GM12891 (cell line): ENCODE measurements around the gene OR2G2.

Experiments
- DNase-seq: peaks from one replicate; pipeline ENCODE4 v3.0.0; 2011; ENCODE audit warnings: low spot score; ENCODE audit not compliant: insufficient read length
- FAIRE-seq: peaks from 2 replicates; lab custom pipeline; 2011; peaks lifted over from hg19 to GRCh38; lab: Jason Lieb, UNC
- PAX5 ChIP-seq: IDR thresholded peaks from 2 replicates; pipeline ENCODE4 v1.6.1; 2011; ENCODE audit warnings: low read length, moderate library complexity, mild to moderate bottlenecking; ENCODE audit not compliant: insufficient read depth, severe bottlenecking
- POLR2A ChIP-seq: IDR thresholded peaks from 2 replicates; pipeline ENCODE4 v1.6.1; 2011; ENCODE audit warnings: low read depth, low read length, control low read depth
- POLR2AphosphoS5 ChIP-seq: IDR thresholded peaks from 2 replicates; pipeline ENCODE4 v1.6.1; 2011; ENCODE audit warnings: low read depth, low read length, control low read depth
- POU2F2 ChIP-seq: IDR thresholded peaks from 2 replicates; pipeline ENCODE4 v1.6.1; 2011; ENCODE audit warnings: low read depth, mild to moderate bottlenecking, control low read depth, low read length, moderate library complexity
- SPI1 ChIP-seq: IDR thresholded peaks from 2 replicates; pipeline ENCODE4 v1.6.1; 2011; ENCODE audit warnings: low read depth, low read length, control low read depth
- TAF1 ChIP-seq: IDR thresholded peaks from 2 replicates; pipeline ENCODE4 v1.6.1; 2011; ENCODE audit warnings: low read depth, low read length, control low read depth

Gene OR2G2

DNA sequence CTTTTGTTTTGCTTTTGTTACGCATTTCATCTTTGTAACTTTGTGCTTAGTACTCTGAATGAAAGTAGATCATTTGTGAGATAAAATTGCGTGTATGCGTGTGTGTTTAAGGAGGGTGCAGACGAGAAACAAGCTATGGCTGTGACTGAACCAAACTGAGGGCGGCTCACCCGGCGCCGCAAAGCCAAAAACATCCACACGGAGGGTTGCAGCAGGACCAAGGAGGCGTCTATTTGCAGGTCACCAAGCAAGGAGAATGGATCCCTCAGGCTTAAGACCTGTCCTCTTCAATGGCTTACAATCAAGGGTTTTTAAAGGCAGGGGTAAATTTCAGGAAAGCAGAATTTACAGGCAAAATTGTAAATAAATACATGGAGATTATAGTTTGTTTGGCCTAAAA lies 26.4 kb upstream of the OR2G2 start:
- DNase-seq (no peak), FAIRE-seq (no peak)
- TF ChIP-seq TAF1: no peak
- TF ChIP-seq PAX5: no peak
- no peak for TF ChIP-seq POLR2A
- TF ChIP-seq SPI1: no peak
- no peak for TF ChIP-seq POLR2AphosphoS5
- no peak for TF ChIP-seq POU2F2

GRCh38 chr1:247562198-247562597 lies 26.0 kb upstream of the OR2G2 start:
- DNase-seq (no peak), FAIRE-seq (no peak)
- TF ChIP-seq POU2F2: no peak
- TF ChIP-seq POLR2AphosphoS5: no peak
- TF ChIP-seq TAF1: no peak
- TF ChIP-seq PAX5: no peak
- no peak for TF ChIP-seq POLR2A
- no peak for TF ChIP-seq SPI1

DNA sequence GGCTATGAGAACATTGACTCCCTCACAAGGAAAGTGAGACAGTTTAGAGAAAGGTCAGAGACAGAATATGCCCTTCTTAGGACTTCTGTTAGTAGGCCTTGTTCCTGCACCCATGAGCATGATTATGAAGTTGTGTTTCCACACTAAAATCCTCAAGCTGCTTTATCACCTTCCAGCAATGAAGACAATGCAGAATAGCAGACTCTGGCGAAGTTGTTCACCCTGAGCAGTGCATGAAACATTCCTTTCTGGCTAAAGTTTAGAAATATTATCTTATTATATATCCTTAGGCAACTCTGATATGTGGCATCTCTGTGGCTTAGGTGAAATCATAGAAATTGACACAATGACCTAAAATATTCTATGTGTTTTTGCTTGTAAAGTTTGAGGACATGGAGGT lies 13.9 kb upstream of the OR2G2 start:
- FAIRE-seq: no peak
- no peak for DNase-seq

DNA sequence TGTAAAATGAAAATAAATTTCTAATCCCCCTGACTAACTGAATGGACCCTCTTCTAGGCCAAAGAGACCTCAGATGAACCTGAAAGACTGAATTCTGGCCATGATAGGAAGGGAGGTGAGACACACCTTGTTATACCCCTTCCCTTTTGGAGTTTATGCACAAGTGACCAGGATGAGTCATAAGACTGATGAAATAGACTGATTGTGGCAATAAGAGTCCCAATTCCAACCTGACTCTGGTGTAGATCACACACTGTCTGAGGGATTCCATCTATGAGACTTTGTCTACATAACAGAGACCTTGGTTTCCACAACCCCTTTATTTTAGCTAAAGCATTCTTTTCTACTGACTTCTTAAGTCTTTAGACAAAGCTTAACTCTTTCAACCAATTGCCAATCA lies 13.5 kb upstream of the OR2G2 start:
- no peak for FAIRE-seq
- no peak for DNase-seq
- TF ChIP-seq POU2F2 (no peak), SPI1 (no peak), PAX5 (no peak)

More for the DNA sequence above, 13.9 kb upstream of the OR2G2 start:
- TF ChIP-seq POLR2AphosphoS5 (no peak), POLR2A (no peak), POU2F2 (no peak), PAX5 (no peak), TAF1 (no peak), SPI1 (no peak)

GRCh38 chr1:247576514-247576913 lies 11.6 kb upstream of the OR2G2 start:
- DNase-seq (no peak), FAIRE-seq (no peak)
- no peak for TF ChIP-seq POLR2AphosphoS5
- TF ChIP-seq PAX5: no peak
- TF ChIP-seq POLR2A: no peak
- TF ChIP-seq TAF1: no peak
- no peak for TF ChIP-seq POU2F2
- TF ChIP-seq SPI1: no peak

GRCh38 chr1:247578946-247579460 lies 9.2 kb upstream of the OR2G2 start:
- FAIRE-seq: no peak
- no peak for DNase-seq
- no peak for TF ChIP-seq POLR2AphosphoS5
- no peak for TF ChIP-seq TAF1
- TF ChIP-seq POLR2A: no peak
- TF ChIP-seq PAX5: no peak
- no peak for TF ChIP-seq SPI1
- TF ChIP-seq POU2F2: no peak

DNA sequence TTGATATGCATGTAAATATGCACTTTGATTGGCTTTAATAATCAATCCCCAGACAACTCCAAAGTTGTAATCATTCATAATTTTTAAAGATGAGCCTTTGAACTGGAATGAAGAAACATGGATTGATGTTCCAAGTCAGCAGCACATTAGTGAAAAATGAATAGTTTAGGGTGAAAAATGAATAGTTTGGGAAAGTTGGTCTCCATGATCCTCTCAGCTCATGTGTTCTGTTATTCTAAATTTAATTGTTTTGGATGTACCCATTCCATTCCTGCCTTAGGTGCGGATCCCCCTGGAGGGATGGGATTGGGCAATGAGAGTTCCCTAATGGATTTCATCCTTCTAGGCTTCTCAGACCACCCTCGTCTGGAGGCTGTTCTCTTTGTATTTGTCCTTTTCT lies 17.1 kb downstream of the OR2G2 start, which contains the start of gene OR2G3:
Gene OR2G3, plus strand, starts transcription at position 301 of the 400 bp plus-strand sequence. Its CDS starts 0 bp downstream, at position 301.
- TF ChIP-seq TAF1 (no peak), POLR2AphosphoS5 (no peak), SPI1 (no peak), POLR2A (no peak), PAX5 (no peak), POU2F2 (no peak)
- FAIRE-seq (no peak), DNase-seq (no peak)

DNA sequence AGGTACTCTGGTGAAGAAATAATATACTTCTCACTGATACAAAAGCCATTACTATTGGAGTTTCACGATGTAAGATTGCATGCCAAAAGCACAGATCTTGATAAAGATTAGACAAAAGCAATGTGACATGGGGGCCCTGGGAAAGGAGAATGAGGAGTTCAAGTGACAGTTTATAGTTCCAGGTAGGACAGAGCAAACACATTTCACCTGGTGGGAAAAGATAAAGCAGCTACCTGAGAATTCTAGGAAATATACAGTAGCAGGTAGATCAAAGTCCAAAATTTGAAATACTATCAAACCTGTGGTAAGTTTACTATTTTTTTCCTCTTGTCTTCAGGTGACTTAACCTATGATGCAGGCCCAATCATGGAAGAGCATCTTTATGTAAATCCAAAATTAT lies 25.2 kb downstream of the OR2G2 start:
- TF ChIP-seq PAX5 (no peak), POLR2A (no peak), POLR2AphosphoS5 (no peak), TAF1 (no peak), SPI1 (no peak), POU2F2 (no peak)
- no peak for DNase-seq
- FAIRE-seq: no peak

- no peak for FAIRE-seq
- TF ChIP-seq POU2F2: no peak
- no peak for TF ChIP-seq TAF1
- no peak for TF ChIP-seq POLR2AphosphoS5
- no peak for TF ChIP-seq PAX5
- TF ChIP-seq POLR2A: no peak
- no peak for TF ChIP-seq SPI1
- DNase-seq: no peak
These were observed 26.5 kb downstream of the OR2G2 start for GRCh38 chr1:247614625-247615024.

- no peak for FAIRE-seq
- DNase-seq: no peak
- TF ChIP-seq POU2F2: no peak
- no peak for TF ChIP-seq PAX5
- TF ChIP-seq POLR2A: no peak
- TF ChIP-seq TAF1: no peak
- TF ChIP-seq POLR2AphosphoS5: no peak
These were observed 39.8 kb downstream of the OR2G2 start for GRCh38 chr1:247627951-247628350.
